HG03571 (cell line): Measurements from ENCODE around the gene PLA2G2C.

Source experiments
- ATAC-seq: cut with Tn5 transposase; IDR thresholded peaks from one replicate; pipeline ENCODE4 v1.9.1; 2021; ENCODE audit not compliant: unreplicated experiment

The PLA2G2C gene

GRCh38 chr1:20209471-20209870 lies 23.2 kb upstream of the PLA2G2C start:
- ATAC-seq = no peak

GRCh38 chr1:20207546-20207945 lies 21.2 kb upstream of the PLA2G2C start:
- no peak for ATAC-seq

- no peak for ATAC-seq
Observed at GRCh38 chr1:20202166-20202565, 15.8 kb upstream of the PLA2G2C start.

- ATAC-seq = no peak
Observed at GRCh38 chr1:20200966-20201365, 14.6 kb upstream of the PLA2G2C start.

- no peak for ATAC-seq
Observed at GRCh38 chr1:20199840-20200239, 13.5 kb upstream of the PLA2G2C start.

GRCh38 chr1:20199403-20199802 lies 13.1 kb upstream of the PLA2G2C start:
- ATAC-seq = no peak

GRCh38 chr1:20198918-20199317 lies 12.6 kb upstream of the PLA2G2C start:
- ATAC-seq = no peak

GRCh38 chr1:20198296-20198695 lies 12.0 kb upstream of the PLA2G2C start:
- ATAC-seq = no peak

- no peak for ATAC-seq
Observed at GRCh38 chr1:20197329-20197791, 11.0 kb upstream of the PLA2G2C start.

- ATAC-seq = no peak
Observed at GRCh38 chr1:20195462-20195780, 9.1 kb upstream of the PLA2G2C start.

GRCh38 chr1:20194757-20195461 lies 8.6 kb upstream of the PLA2G2C start:
- ATAC-seq = no peak

GRCh38 chr1:20194224-20194623 lies 7.9 kb upstream of the PLA2G2C start:
- ATAC-seq = no peak

GRCh38 chr1:20192871-20193411 lies 6.6 kb upstream of the PLA2G2C start:
- no peak for ATAC-seq

- ATAC-seq = no peak
Observed at GRCh38 chr1:20192364-20192763, 6.0 kb upstream of the PLA2G2C start.

GRCh38 chr1:20191266-20191825 lies 5.0 kb upstream of the PLA2G2C start:
- ATAC-seq = no peak

- ATAC-seq = no peak
Observed at GRCh38 chr1:20190256-20191160, 4.2 kb upstream of the PLA2G2C start.

- no peak for ATAC-seq
Observed at GRCh38 chr1:20189664-20190063, 3.3 kb upstream of the PLA2G2C start.

GRCh38 chr1:20188455-20188817 lies 2.1 kb upstream of the PLA2G2C start:
- no peak for ATAC-seq

GRCh38 chr1:20187813-20188454 lies 1.6 kb upstream of the PLA2G2C start:
- ATAC-seq = no peak

GRCh38 chr1:20187103-20187812 lies 940 bp upstream of the PLA2G2C start:
- ATAC-seq = no peak
